Measurements from ENCODE around the gene DAPK2. TPM values are rescaled to one million over a fixed set of nuclear protein-coding genes. Genes with fewer than 3 reads are reported as not detected.

DAPK2 gene
- total RNA-seq, 2 donors from 2014 or later, result 13.8 to 40.4 TPM

DNA sequence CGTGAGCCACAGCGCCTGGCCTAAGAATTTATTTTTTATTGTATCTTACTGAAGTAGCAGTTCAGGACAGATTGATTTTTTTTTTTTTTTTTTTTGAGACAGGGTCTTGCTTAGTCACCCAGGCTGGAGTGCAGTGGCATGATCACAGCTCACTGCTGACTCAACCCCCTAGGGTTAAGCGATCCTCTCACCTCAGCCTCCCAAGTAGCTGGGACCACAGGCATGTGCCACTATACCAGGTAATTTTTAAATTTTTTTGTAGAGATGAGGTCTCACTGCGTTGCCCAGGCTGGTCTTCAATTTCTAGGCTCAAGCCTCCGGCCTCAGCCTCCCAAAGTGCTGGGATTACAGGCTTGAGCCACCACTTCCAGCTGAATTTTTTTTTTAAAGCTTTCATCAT is 112.8 kb downstream of the DAPK2 start:
- DNase-seq (ENCODE audit: low spot score), result no peak
- intact Hi-C loops (cut with DNase I), result no loop called here
- WGBS, result 99% methylated on average over 5 of the region's 5 CpGs
- no peaks in the 10 kb centered on the region for H3K36me3 ChIP-seq
- H3K9me3 ChIP-seq, result no peaks in the 10 kb centered on the region
- no peaks in the 10 kb centered on the region for H3K4me1 ChIP-seq (replicated peaks)
- H3K27ac ChIP-seq, result no peak overlapping the region
- no peaks in the 10 kb centered on the region for H3K27me3 ChIP-seq (replicated peaks; ENCODE audit: insufficient read depth)
- H3K4me3 ChIP-seq, result no peak overlapping the region
- TF ChIP-seq POLR2A (IDR thresholded peaks at IDR 0.05) (no peak), POLR2AphosphoS5 (IDR thresholded peaks at IDR 0.05) (no peak), CTCF (IDR thresholded peaks at IDR 0.05) (no peak)

GRCh38 chr15:63931556-63931955 is 114.7 kb downstream of the DAPK2 start:
- H3K4me1 ChIP-seq (replicated peaks), result no peaks in the 10 kb centered on the region
- TF ChIP-seq POLR2AphosphoS5 (IDR thresholded peaks at IDR 0.05) (no peak), CTCF (IDR thresholded peaks at IDR 0.05) (no peak), POLR2A (IDR thresholded peaks at IDR 0.05) (no peak)
- DNase-seq (ENCODE audit: low spot score), result no peak
- no peak overlapping the region for H3K4me3 ChIP-seq
- H3K9me3 ChIP-seq, result no peaks in the 10 kb centered on the region
- H3K27me3 ChIP-seq (replicated peaks; ENCODE audit: insufficient read depth), result no peaks in the 10 kb centered on the region
- intact Hi-C loops (cut with DNase I), result no loop called here
- 76% methylated on average over 4 of the region's 4 CpGs for WGBS
- no peaks in the 10 kb centered on the region for H3K36me3 ChIP-seq
- no peak overlapping the region for H3K27ac ChIP-seq

- intact Hi-C loops (cut with DNase I), result no loop called here
- Histone ChIP-seq H3K9me3 (no peaks in the 10 kb centered on the region), H3K27me3 (replicated peaks; ENCODE audit: insufficient read depth) (no peaks in the 10 kb centered on the region), H3K4me3 (no peak overlapping the region), H3K4me1 (replicated peaks) (peaks cover 5% of the 10 kb centered on the region), H3K36me3 (no peaks in the 10 kb centered on the region), H3K27ac (no peak overlapping the region)
- DNase-seq (ENCODE audit: low spot score), result no peak
- TF ChIP-seq POLR2AphosphoS5 (IDR thresholded peaks at IDR 0.05), result no peak
- no peak for TF ChIP-seq POLR2A (IDR thresholded peaks at IDR 0.05)
- TF ChIP-seq CTCF (IDR thresholded peaks at IDR 0.05), result no peak
- 92% methylated on average over 7 of the region's 7 CpGs for WGBS
Observed at GRCh38 chr15:63930034-63930433, 116.3 kb downstream of the DAPK2 start.

GRCh38 chr15:63928185-63928842 is 118.0 kb downstream of the DAPK2 start:
- Histone ChIP-seq H3K36me3 (no peaks in the 10 kb centered on the region), H3K9me3 (no peaks in the 10 kb centered on the region), H3K4me1 (replicated peaks) (peaks cover 5% of the 10 kb centered on the region), H3K4me3 (no peak overlapping the region), H3K27me3 (replicated peaks; ENCODE audit: insufficient read depth) (no peaks in the 10 kb centered on the region), H3K27ac (no peak overlapping the region)
- 97% methylated on average over 2 of the region's 2 CpGs for WGBS
- TF ChIP-seq CTCF (IDR thresholded peaks at IDR 0.05) (no peak), POLR2AphosphoS5 (IDR thresholded peaks at IDR 0.05) (no peak), POLR2A (IDR thresholded peaks at IDR 0.05) (no peak)
- intact Hi-C loops (cut with DNase I), result no loop called here
- no peak for DNase-seq (ENCODE audit: low spot score)
